ENCODE measurements around the gene ITGA2. TPM values are rescaled to one million over a fixed set of nuclear protein-coding genes. Genes with fewer than 3 reads are reported as not detected.

Gene ITGA2
- total RNA-seq, 1 experiment from 2014 or later, result 36.7 TPM

GRCh38 chr5:53063176-53063575 is 74.0 kb downstream of the ITGA2 start:
- Histone ChIP-seq H3K4me3 (ENCODE audit: low read length) (no peak overlapping the region), H3K27ac (ENCODE audit: low read length) (no peak overlapping the region), H3K9me3 (ENCODE audit: low read length) (no peaks in the 10 kb centered on the region), H3K79me2 (ENCODE audit: low read length) (no peaks in the 10 kb centered on the region), H3K4me2 (ENCODE audit: low read length) (no peak overlapping the region), H3K36me3 (ENCODE audit: low read depth, low read length) (peaks cover 76% of the 10 kb centered on the region), H3F3A (ENCODE audit: low read length, unreplicated experiment) (peaks cover 4% of the 10 kb centered on the region), H3K9me2 (replicated peaks; ENCODE audit: low read length) (no peaks in the 10 kb centered on the region), H3K4me1 (ENCODE audit: insufficient read depth, low read length) (no peaks in the 10 kb centered on the region), H3K9ac (ENCODE audit: low read length) (no peak overlapping the region), H3K27me3 (ENCODE audit: low read length) (no peaks in the 10 kb centered on the region), H4K20me1 (ENCODE audit: low read length) (no peaks in the 10 kb centered on the region), H2AFZ (ENCODE audit: low read length) (no peak overlapping the region)
- BruUV-seq (replicated peaks), result no TSS peak
- TF ChIP-seq CTCF (conservative IDR thresholded peaks at IDR 0.05; ENCODE audit: low read depth, low read length) (no peak), EZH2phosphoT487 (IDR thresholded peaks at IDR 0.05; ENCODE audit: borderline replicate concordance, low read length) (no peak), EZH2 (IDR thresholded peaks at IDR 0.05; ENCODE audit: low read length, unreplicated experiment) (no peak)
- intact Hi-C loops (cut with micrococcal nuclease), result loop anchor here (10.0 kb wide), 1 partner anchor 118 kb away; no protein-coding TSS in a partner anchor
- no peak for ATAC-seq
- CTCF ChIA-PET, result no interaction called here
- POLR2A ChIA-PET (ENCODE audit: unreplicated experiment), result no interaction called here
- DNase-seq, result no peak

GRCh38 chr5:53063791-53064190 is 74.6 kb downstream of the ITGA2 start:
- TF ChIP-seq EZH2phosphoT487 (IDR thresholded peaks at IDR 0.05; ENCODE audit: borderline replicate concordance, low read length) (no peak), CTCF (conservative IDR thresholded peaks at IDR 0.05; ENCODE audit: low read depth, low read length) (no peak), EZH2 (IDR thresholded peaks at IDR 0.05; ENCODE audit: low read length, unreplicated experiment) (no peak)
- Histone ChIP-seq H3K27me3 (ENCODE audit: low read length) (no peaks in the 10 kb centered on the region), H3K9ac (ENCODE audit: low read length) (no peak overlapping the region), H3K4me1 (ENCODE audit: insufficient read depth, low read length) (peaks cover 5% of the 10 kb centered on the region; the same call in 1 of the 2 replicates), H3K27ac (ENCODE audit: low read length) (no peak overlapping the region), H3K79me2 (ENCODE audit: low read length) (no peaks in the 10 kb centered on the region), H4K20me1 (ENCODE audit: low read length) (no peaks in the 10 kb centered on the region), H3K9me2 (replicated peaks; ENCODE audit: low read length) (no peaks in the 10 kb centered on the region), H3K36me3 (ENCODE audit: low read depth, low read length) (peaks cover 75% of the 10 kb centered on the region), H3F3A (ENCODE audit: low read length, unreplicated experiment) (peaks cover 4% of the 10 kb centered on the region), H3K4me3 (ENCODE audit: low read length) (no peak overlapping the region), H3K9me3 (ENCODE audit: low read length) (no peaks in the 10 kb centered on the region), H2AFZ (ENCODE audit: low read length) (no peak overlapping the region), H3K4me2 (ENCODE audit: low read length) (no peak overlapping the region)
- ChIA-PET POLR2A (ENCODE audit: unreplicated experiment) (no interaction called here), CTCF (no interaction called here)
- BruUV-seq (replicated peaks), result no TSS peak
- ATAC-seq (no peak), DNase-seq (no peak)
- intact Hi-C loops (cut with micrococcal nuclease), result loop anchor here (10.0 kb wide), 1 partner anchor 119 kb away; no protein-coding TSS in a partner anchor

GRCh38 chr5:53066088-53066487 is 76.9 kb downstream of the ITGA2 start:
- H3K79me2 ChIP-seq (ENCODE audit: low read length), result no peaks in the 10 kb centered on the region
- H2AFZ ChIP-seq (ENCODE audit: low read length), result no peak overlapping the region
- peaks cover 70% of the 10 kb centered on the region for H3K36me3 ChIP-seq (ENCODE audit: low read depth, low read length)
- DNase-seq, result no peak
- TF ChIP-seq EZH2 (IDR thresholded peaks at IDR 0.05; ENCODE audit: low read length, unreplicated experiment) (no peak), CTCF (conservative IDR thresholded peaks at IDR 0.05; ENCODE audit: low read depth, low read length) (no peak), EZH2phosphoT487 (IDR thresholded peaks at IDR 0.05; ENCODE audit: borderline replicate concordance, low read length) (no peak)
- no peaks in the 10 kb centered on the region for H3K9me3 ChIP-seq (ENCODE audit: low read length)
- intact Hi-C loops (cut with micrococcal nuclease), result loop anchor here (10.0 kb wide), 1 partner anchor 121 kb away; no protein-coding TSS in a partner anchor
- H4K20me1 ChIP-seq (ENCODE audit: low read length), result no peaks in the 10 kb centered on the region
- ChIA-PET POLR2A (ENCODE audit: unreplicated experiment) (no interaction called here), CTCF (no interaction called here)
- no TSS peak for BruUV-seq (replicated peaks)
- peaks cover 18% of the 10 kb centered on the region for H3K4me1 ChIP-seq (ENCODE audit: insufficient read depth, low read length)
- H3K4me3 ChIP-seq (ENCODE audit: low read length), result no peak overlapping the region
- ATAC-seq, result no peak
- no peaks in the 10 kb centered on the region for H3F3A ChIP-seq (ENCODE audit: low read length, unreplicated experiment)
- H3K4me2 ChIP-seq (ENCODE audit: low read length), result no peak overlapping the region
- no peak overlapping the region for H3K9ac ChIP-seq (ENCODE audit: low read length)
- H3K27me3 ChIP-seq (ENCODE audit: low read length), result no peaks in the 10 kb centered on the region
- H3K27ac ChIP-seq (ENCODE audit: low read length), result no peak overlapping the region
- no peaks in the 10 kb centered on the region for H3K9me2 ChIP-seq (replicated peaks; ENCODE audit: low read length)
